Occipital lobe (tissue), 2 donors: ENCODE data around the gene MRPL2. TPM values are rescaled to one million over a fixed set of nuclear protein-coding genes. Genes with fewer than 3 reads are reported as not detected.
"Not testable (repeated sequence)": the region's sequence is repeated elsewhere in the genome, so short reads cannot be mapped to it uniquely, and the experiment has no call there.

ENCODE experiments used
- DNase-seq: peaks from one replicate; lab custom pipeline; 2025; lab: John Stamatoyannopoulos, UW
- total RNA-seq: library from RNA; depleted of rRNA; stranded (reverse); fragments of >200 nt; gene quantifications from one replicate; pipeline ENCODE4 v1.2.3, GENCODE V29; 2014

The MRPL2 gene
- total RNA-seq, 1 donor from 2014 or later: 8.9 TPM

- peak; percentile 76 for DNase-seq
Measured at GRCh38 chr6:43053545-43054205, 5.6 kb downstream of the MRPL2 start, which contains the start of gene CUL7. Gene CUL7 (minus strand): TSS chr6:43053851. CDS start chr6:43052788, 1,063 bp downstream.

GRCh38 chr6:43052842-43053544 is 6.2 kb downstream of the MRPL2 start:
- DNase-seq: no peak

GRCh38 chr6:43052225-43052841 is 6.9 kb downstream of the MRPL2 start:
- DNase-seq: no peak

GRCh38 chr6:43050981-43051380 is 8.3 kb downstream of the MRPL2 start:
- no peak for DNase-seq

GRCh38 chr6:43047998-43048397 is 11.2 kb downstream of the MRPL2 start:
- no peak for DNase-seq

- DNase-seq: no peak
Measured at GRCh38 chr6:43045371-43045930, 13.8 kb downstream of the MRPL2 start.

GRCh38 chr6:43043310-43043709 is 15.9 kb downstream of the MRPL2 start:
- DNase-seq: no peak

- DNase-seq: not testable (repeated sequence)
Measured at GRCh38 chr6:43041475-43041874, 17.8 kb downstream of the MRPL2 start.

- no peak for DNase-seq
Measured at GRCh38 chr6:43040542-43041257, 18.5 kb downstream of the MRPL2 start.

- no peak for DNase-seq
Measured at GRCh38 chr6:43038727-43039126, 20.5 kb downstream of the MRPL2 start.

GRCh38 chr6:43037706-43038105 is 21.5 kb downstream of the MRPL2 start:
- no peak for DNase-seq

GRCh38 chr6:43037197-43037596 is 22.0 kb downstream of the MRPL2 start:
- DNase-seq: no peak

GRCh38 chr6:43036712-43037111 is 22.5 kb downstream of the MRPL2 start:
- no peak for DNase-seq

- DNase-seq: no peak
Measured at GRCh38 chr6:43035495-43036194, 23.6 kb downstream of the MRPL2 start.

- DNase-seq: no peak
Measured at GRCh38 chr6:43034190-43034525, 25.1 kb downstream of the MRPL2 start.

- no peak for DNase-seq
Measured at GRCh38 chr6:43033496-43034189, 25.6 kb downstream of the MRPL2 start.

- DNase-seq: no peak
Measured at GRCh38 chr6:43032326-43032725, 26.9 kb downstream of the MRPL2 start.

GRCh38 chr6:43029120-43029519 is 30.1 kb downstream of the MRPL2 start:
- DNase-seq: no peak

GRCh38 chr6:43026365-43026764 is 32.9 kb downstream of the MRPL2 start:
- no peak for DNase-seq

GRCh38 chr6:43024436-43024835 is 34.8 kb downstream of the MRPL2 start:
- no peak for DNase-seq
